GM18526 (cell line): Measurements from ENCODE around the gene CFAP47.

Experiments
- POLR2A ChIP-seq: IDR thresholded peaks from 3 replicates; pipeline ENCODE4 v1.6.1; 2011; ENCODE audit not compliant: insufficient read length; ENCODE audit errors: extremely low read depth

CFAP47 gene

GRCh38 chrX:36431819-36432218, 512.3 kb downstream of the CFAP47 start:
- TF ChIP-seq POLR2A, result no peak

DNA sequence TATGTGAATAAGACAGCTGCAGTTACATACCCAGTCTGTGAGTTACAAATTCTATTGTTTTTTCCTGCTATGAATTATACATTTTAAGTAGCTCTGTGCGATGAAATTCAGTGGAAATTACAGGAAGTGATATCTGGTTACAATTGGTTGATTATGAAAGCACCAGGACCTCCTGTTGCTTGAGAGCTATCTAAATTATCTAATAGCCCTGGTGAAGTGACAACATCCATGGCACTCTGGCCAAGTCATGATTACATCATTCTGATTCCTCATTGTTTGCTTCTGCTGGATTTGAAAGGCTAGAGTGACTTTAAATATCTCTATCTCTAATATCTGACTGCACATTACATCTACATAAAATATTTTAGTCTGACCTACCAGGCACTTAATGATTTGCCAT, 515.0 kb downstream of the CFAP47 start:
- TF ChIP-seq POLR2A, result no peak
